WTC11 (cell line): ENCODE results near the gene CDCA4. TPM values are rescaled to one million over a fixed set of nuclear protein-coding genes. Genes with fewer than 3 reads are reported as not detected.

Experiments used
- ATAC-seq: fragments of 200-7000 bp; cut with Tn5 transposase; 2 replicates; pipeline ENCODE4 v1.10.0; 2021; ENCODE audit warnings: mild to moderate bottlenecking, moderate library complexity
- CTCF ChIA-PET: fragments of 300-600 bp; sonication (Branson Sonifier 250); formaldehyde crosslinking; loops from one replicate; lab custom pipeline; 2021; ENCODE audit warnings: antibody characterized with exemption; lab: Charles Lee
- POLR2A ChIA-PET: fragments of 350-600 bp; sonication (Branson Sonifier 250); formaldehyde crosslinking; loops from one replicate; lab custom pipeline; 2021; ENCODE audit warnings: antibody characterized with exemption; lab: Charles Lee
- DNase-seq: peaks from one replicate; pipeline ENCODE4 v3.0.0; 2021; ENCODE audit warnings: low spot score
- H3K27ac Mint-ChIP-seq: 2 replicates; pipeline ENCODE4 v1.8.0; 2021; ENCODE audit warnings: mixed read lengths
- H3K27me3 Mint-ChIP-seq: 2 replicates; pipeline ENCODE4 v1.8.0; 2021; ENCODE audit warnings: low read depth, mild to moderate bottlenecking, moderate library complexity, mixed read lengths
- H3K36me3 Mint-ChIP-seq: 2 replicates; pipeline ENCODE4 v1.8.0; 2021; ENCODE audit warnings: mixed read lengths
- H3K4me1 Mint-ChIP-seq: 2 replicates; pipeline ENCODE4 v1.8.0; 2022; ENCODE audit warnings: mixed read lengths
- H3K4me3 Mint-ChIP-seq: 2 replicates; pipeline ENCODE4 v1.8.0; 2021; ENCODE audit warnings: mild to moderate bottlenecking, moderate library complexity, mixed read lengths
- H3K9me3 Mint-ChIP-seq: 2 replicates; pipeline ENCODE4 v1.8.0; 2021; ENCODE audit warnings: mixed read lengths
- AFF4 ChIP-seq: sonication (generic); formaldehyde crosslinking; IDR thresholded peaks from 2 replicates; pipeline ENCODE4 v1.8.1; 2023; ENCODE audit warnings: mild to moderate bottlenecking, missing genetic modification reagents, borderline replicate concordance
- ATF1 ChIP-seq: sonication (generic); formaldehyde crosslinking; IDR thresholded peaks from 2 replicates; pipeline ENCODE4 v1.8.1; 2023; ENCODE audit warnings: mild to moderate bottlenecking, moderate library complexity, missing genetic modification reagents
- CREM ChIP-seq: sonication (generic); formaldehyde crosslinking; IDR thresholded peaks from 2 replicates; pipeline ENCODE4 v1.8.1; 2022; ENCODE audit warnings: mild to moderate bottlenecking, missing genetic modification reagents, moderate library complexity
- E2F1 ChIP-seq: sonication (generic); formaldehyde crosslinking; IDR thresholded peaks from 2 replicates; pipeline ENCODE4 v1.8.0; 2022; ENCODE audit warnings: mild to moderate bottlenecking, missing genetic modification reagents
- ERG ChIP-seq: fragments of 250-450 bp; sonication (Bioruptor Pico); IDR thresholded peaks from 2 replicates; pipeline ENCODE4 v1.8.0; 2021; ENCODE audit warnings: mild to moderate bottlenecking
- FOXP1 ChIP-seq: sonication (generic); formaldehyde crosslinking; IDR thresholded peaks from 2 replicates; pipeline ENCODE4 v1.8.0; 2022; ENCODE audit warnings: missing genetic modification reagents, mild to moderate bottlenecking, moderate library complexity, borderline replicate concordance
- GRHL2 ChIP-seq: fragments of 250-450 bp; sonication (Bioruptor Pico); IDR thresholded peaks from 2 replicates; pipeline ENCODE4 v1.8.0; 2022; ENCODE audit warnings: mild to moderate bottlenecking, moderate library complexity; ENCODE audit not compliant: insufficient replicate concordance, severe bottlenecking
- JAZF1 ChIP-seq: fragments of 250-450 bp; sonication (Bioruptor Pico); IDR thresholded peaks from 2 replicates; pipeline ENCODE4 v1.9.0; 2021; ENCODE audit warnings: moderate library complexity, mild to moderate bottlenecking, inconsistent platforms
- MLX ChIP-seq: sonication (generic); formaldehyde crosslinking; IDR thresholded peaks from 2 replicates; pipeline ENCODE4 v1.8.1; 2023; ENCODE audit warnings: mild to moderate bottlenecking, missing genetic modification reagents, moderate library complexity
- NFYB ChIP-seq: sonication (generic); formaldehyde crosslinking; conservative IDR thresholded peaks from 2 replicates; pipeline ENCODE4 v1.8.0; 2022; ENCODE audit warnings: low read depth, missing genetic modification reagents
- RORB ChIP-seq: fragments of 250-450 bp; sonication (Bioruptor Pico); IDR thresholded peaks from 2 replicates; pipeline ENCODE4 v1.9.0; 2021; ENCODE audit warnings: mild to moderate bottlenecking
- SMAD4 ChIP-seq: sonication (generic); formaldehyde crosslinking; IDR thresholded peaks from 2 replicates; pipeline ENCODE4 v1.8.0; 2022; ENCODE audit warnings: mild to moderate bottlenecking, missing genetic modification reagents
- SP1 ChIP-seq: sonication (generic); formaldehyde crosslinking; conservative IDR thresholded peaks from 2 replicates; pipeline ENCODE4 v1.8.1; 2022; ENCODE audit warnings: missing genetic modification reagents
- ZNF232 ChIP-seq: sonication (generic); formaldehyde crosslinking; IDR thresholded peaks from 2 replicates; pipeline ENCODE4 v1.8.0; 2022; ENCODE audit warnings: mild to moderate bottlenecking, missing genetic modification reagents
- ZNF317 ChIP-seq: sonication (generic); formaldehyde crosslinking; IDR thresholded peaks from 2 replicates; pipeline ENCODE4 v1.8.1; 2023; ENCODE audit warnings: low read depth, mild to moderate bottlenecking, moderate library complexity, missing genetic modification reagents, borderline replicate concordance
- ZNF532 ChIP-seq: fragments of 250-450 bp; sonication (Bioruptor Pico); IDR thresholded peaks from 2 replicates; pipeline ENCODE4 v1.9.0; 2021; ENCODE audit warnings: mild to moderate bottlenecking, borderline replicate concordance
- total RNA-seq: library from RNA; stranded (reverse); gene quantifications from 3 replicates; pipeline ENCODE4 v1.2.3, GENCODE V29; 2021
- TF ChIP-seq, protein P1 (sequence below): sonication (generic); formaldehyde crosslinking; IDR thresholded peaks from 2 replicates; pipeline ENCODE4 v1.8.0; 2022; ENCODE audit warnings: mild to moderate bottlenecking, missing genetic modification reagents
- TF ChIP-seq, protein P2 (sequence below): sonication (generic); formaldehyde crosslinking; IDR thresholded peaks from 2 replicates; pipeline ENCODE4 v1.8.0; 2022; ENCODE audit warnings: mild to moderate bottlenecking, missing genetic modification reagents

CDCA4 gene
- total RNA-seq, 1 experiment from 2014 or later, result 63.3 TPM

- no peak overlapping the region for H3K4me3 Mint-ChIP-seq
- no peaks in the 10 kb centered on the region for H3K36me3 Mint-ChIP-seq
- no peaks in the 10 kb centered on the region for H3K4me1 Mint-ChIP-seq
- ATAC-seq (no peak), DNase-seq (no peak)
- no peaks in the 10 kb centered on the region for H3K9me3 Mint-ChIP-seq
- H3K27ac Mint-ChIP-seq, result no peak overlapping the region
- H3K27me3 Mint-ChIP-seq, result no peaks in the 10 kb centered on the region
- CTCF ChIA-PET, result interaction anchor here (0.9 to 1.5 kb wide), 4 partner anchors 22 to 134 kb away, joined by 3 to 5 read pairs (median 4); no protein-coding TSS in a partner anchor
- no peak for TF ChIP-seq SMAD4 (CRISPR knock-in tag)
- TF ChIP-seq ERG (CRISPR knock-in tag), result no peak
- no peak for TF ChIP-seq MLX (CRISPR knock-in tag)
- TF ChIP-seq JAZF1 (CRISPR knock-in tag), result no peak
- TF ChIP-seq ZNF317 (CRISPR knock-in tag), result no peak
- no peak for TF ChIP-seq ZNF232 (CRISPR knock-in tag)
- no peak for TF ChIP-seq E2F1
- TF ChIP-seq ATF1 (CRISPR knock-in tag), result no peak
- TF ChIP-seq, protein P1, sequence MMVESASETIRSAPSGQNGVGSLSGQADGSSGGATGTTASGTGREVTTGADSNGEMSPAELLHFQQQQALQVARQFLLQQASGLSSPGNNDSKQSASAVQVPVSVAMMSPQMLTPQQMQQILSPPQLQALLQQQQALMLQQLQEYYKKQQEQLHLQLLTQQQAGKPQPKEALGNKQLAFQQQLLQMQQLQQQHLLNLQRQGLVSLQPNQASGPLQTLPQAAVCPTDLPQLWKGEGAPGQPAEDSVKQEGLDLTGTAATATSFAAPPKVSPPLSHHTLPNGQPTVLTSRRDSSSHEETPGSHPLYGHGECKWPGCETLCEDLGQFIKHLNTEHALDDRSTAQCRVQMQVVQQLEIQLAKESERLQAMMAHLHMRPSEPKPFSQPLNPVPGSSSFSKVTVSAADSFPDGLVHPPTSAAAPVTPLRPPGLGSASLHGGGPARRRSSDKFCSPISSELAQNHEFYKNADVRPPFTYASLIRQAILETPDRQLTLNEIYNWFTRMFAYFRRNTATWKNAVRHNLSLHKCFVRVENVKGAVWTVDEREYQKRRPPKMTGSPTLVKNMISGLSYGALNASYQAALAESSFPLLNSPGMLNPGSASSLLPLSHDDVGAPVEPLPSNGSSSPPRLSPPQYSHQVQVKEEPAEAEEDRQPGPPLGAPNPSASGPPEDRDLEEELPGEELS (CRISPR knock-in tag), result no peak
- TF ChIP-seq GRHL2, result no peak
- no peak for TF ChIP-seq AFF4 (CRISPR knock-in tag)
- TF ChIP-seq, all 79 proteins: peak for 0
- POLR2A ChIA-PET, result no interaction called here
These were observed 46.5 kb upstream of the CDCA4 start for GRCh38 chr14:105067140-105067968.

- Mint-ChIP-seq H3K4me3 (no peak overlapping the region), H3K27ac (no peak overlapping the region), H3K36me3 (no peaks in the 10 kb centered on the region), H3K4me1 (no peaks in the 10 kb centered on the region), H3K27me3 (no peaks in the 10 kb centered on the region), H3K9me3 (no peaks in the 10 kb centered on the region)
- ChIA-PET POLR2A (no interaction called here), CTCF (interaction anchor here (0.6 to 2.0 kb wide), 5 partner anchors 21 to 843 kb away, joined by 3 to 9 read pairs (median 5); no protein-coding TSS in a partner anchor)
- no peak for ATAC-seq
- DNase-seq, result no peak
- TF ChIP-seq ZNF532 (CRISPR knock-in tag), result no peak
- no peak for TF ChIP-seq CREM (CRISPR knock-in tag)
- TF ChIP-seq FOXP1, result no peak
- no peak for TF ChIP-seq RORB
- no peak for TF ChIP-seq NFYB (CRISPR knock-in tag)
- TF ChIP-seq SP1 (CRISPR knock-in tag), result no peak
- TF ChIP-seq, protein P2, sequence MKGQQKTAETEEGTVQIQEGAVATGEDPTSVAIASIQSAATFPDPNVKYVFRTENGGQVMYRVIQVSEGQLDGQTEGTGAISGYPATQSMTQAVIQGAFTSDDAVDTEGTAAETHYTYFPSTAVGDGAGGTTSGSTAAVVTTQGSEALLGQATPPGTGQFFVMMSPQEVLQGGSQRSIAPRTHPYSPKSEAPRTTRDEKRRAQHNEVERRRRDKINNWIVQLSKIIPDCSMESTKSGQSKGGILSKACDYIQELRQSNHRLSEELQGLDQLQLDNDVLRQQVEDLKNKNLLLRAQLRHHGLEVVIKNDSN (CRISPR knock-in tag), result no peak
These were observed 45.6 kb upstream of the CDCA4 start for GRCh38 chr14:105066240-105067071.
